ENCODE measurements around the gene HHIPL1.

- TF ChIP-seq, protein P1, sequence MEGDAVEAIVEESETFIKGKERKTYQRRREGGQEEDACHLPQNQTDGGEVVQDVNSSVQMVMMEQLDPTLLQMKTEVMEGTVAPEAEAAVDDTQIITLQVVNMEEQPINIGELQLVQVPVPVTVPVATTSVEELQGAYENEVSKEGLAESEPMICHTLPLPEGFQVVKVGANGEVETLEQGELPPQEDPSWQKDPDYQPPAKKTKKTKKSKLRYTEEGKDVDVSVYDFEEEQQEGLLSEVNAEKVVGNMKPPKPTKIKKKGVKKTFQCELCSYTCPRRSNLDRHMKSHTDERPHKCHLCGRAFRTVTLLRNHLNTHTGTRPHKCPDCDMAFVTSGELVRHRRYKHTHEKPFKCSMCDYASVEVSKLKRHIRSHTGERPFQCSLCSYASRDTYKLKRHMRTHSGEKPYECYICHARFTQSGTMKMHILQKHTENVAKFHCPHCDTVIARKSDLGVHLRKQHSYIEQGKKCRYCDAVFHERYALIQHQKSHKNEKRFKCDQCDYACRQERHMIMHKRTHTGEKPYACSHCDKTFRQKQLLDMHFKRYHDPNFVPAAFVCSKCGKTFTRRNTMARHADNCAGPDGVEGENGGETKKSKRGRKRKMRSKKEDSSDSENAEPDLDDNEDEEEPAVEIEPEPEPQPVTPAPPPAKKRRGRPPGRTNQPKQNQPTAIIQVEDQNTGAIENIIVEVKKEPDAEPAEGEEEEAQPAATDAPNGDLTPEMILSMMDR (conservative IDR thresholded peaks at IDR 0.05; ENCODE audit: low read depth, low read length): no peak
- no peak for TF ChIP-seq EZH2 (IDR thresholded peaks at IDR 0.05; ENCODE audit: borderline replicate concordance, low read depth, low read length, poor library complexity, severe bottlenecking)
Measured at GRCh38 chr14:99718811-99719192, 73.9 kb downstream of the HHIPL1 start.

Data from A673 (cell line).